OCI-M1 (cell line): ENCODE measurements around the gene C5AR2.
A peak's percentile ranks its signal among the peaks of the same experiment; 100 is the strongest.
"Not testable (repeated sequence)": the region's sequence is repeated elsewhere in the genome, so short reads cannot be mapped to it uniquely, and the experiment has no call there.

ENCODE experiments used
- DNase-seq: peaks from one replicate; lab custom pipeline; 2025; lab: John Stamatoyannopoulos, UW

C5AR2 gene

GRCh38 chr19:47331931-47332547, at the start of gene C5AR2:
TSS of gene C5AR2 (plus strand) at chr19:47332175. CDS start at chr19:47340800, 8,625 bp downstream.
- DNase-seq = no peak

- DNase-seq = no peak
These were observed 48.4 kb upstream of the C5AR2 start for GRCh38 chr19:47283405-47284059.

GRCh38 chr19:47284324-47284899, 47.6 kb upstream of the C5AR2 start:
- DNase-seq = peak; percentile 75

- DNase-seq = peak; percentile 95
These were observed 35.9 kb upstream of the C5AR2 start for GRCh38 chr19:47296036-47296435.

GRCh38 chr19:47300867-47301266, 31.1 kb upstream of the C5AR2 start:
- not testable (repeated sequence) for DNase-seq

GRCh38 chr19:47302249-47302648, 29.7 kb upstream of the C5AR2 start:
- no peak for DNase-seq

- peak; percentile 84 for DNase-seq
These were observed 28.0 kb upstream of the C5AR2 start for GRCh38 chr19:47303966-47304365.

- DNase-seq = peak; percentile 87
These were observed 26.6 kb upstream of the C5AR2 start for GRCh38 chr19:47305309-47305751.

GRCh38 chr19:47306303-47306702, 25.7 kb upstream of the C5AR2 start:
- no peak for DNase-seq

GRCh38 chr19:47309038-47309437, 22.9 kb upstream of the C5AR2 start:
- no peak for DNase-seq

- peak; percentile 29 for DNase-seq
These were observed 22.4 kb upstream of the C5AR2 start, which contains the start of gene C5AR1 for GRCh38 chr19:47309608-47310007. TSS of gene C5AR1 (plus strand) at chr19:47309861. CDS start at chr19:47309896, 35 bp downstream.

- DNase-seq = no peak
These were observed 21.7 kb upstream of the C5AR2 start for GRCh38 chr19:47310323-47310722.

GRCh38 chr19:47310819-47311218, 21.2 kb upstream of the C5AR2 start:
- DNase-seq = no peak

GRCh38 chr19:47312366-47313006, 19.5 kb upstream of the C5AR2 start:
- DNase-seq = no peak

GRCh38 chr19:47313754-47314295, 18.1 kb upstream of the C5AR2 start:
- DNase-seq = no peak

GRCh38 chr19:47315125-47315821, 16.7 kb upstream of the C5AR2 start:
- peak; percentile 87 for DNase-seq

- DNase-seq = no peak
These were observed 15.5 kb upstream of the C5AR2 start for GRCh38 chr19:47316513-47316912.

- DNase-seq = no peak
These were observed 11.8 kb upstream of the C5AR2 start for GRCh38 chr19:47319923-47320871.

GRCh38 chr19:47321630-47322029, 10.3 kb upstream of the C5AR2 start:
- DNase-seq = no peak

GRCh38 chr19:47322058-47322457, 9.9 kb upstream of the C5AR2 start:
- DNase-seq = peak; percentile 62

- DNase-seq = no peak
These were observed 8.6 kb upstream of the C5AR2 start for GRCh38 chr19:47323409-47323808.
